Psoas muscle (tissue), 8 donors: ENCODE measurements around the gene RHOA. TPM values are rescaled to one million over a fixed set of nuclear protein-coding genes. Genes with fewer than 3 reads are reported as not detected.
"Not testable (repeated sequence)": the region's sequence is repeated elsewhere in the genome, so short reads cannot be mapped to it uniquely, and the experiment has no call there.

ENCODE experiments used
- ATAC-seq, 4 donors: fragments of 200-7000 bp; cut with Tn5 transposase; one replicate each; pipeline ENCODE4 v1.9.1; 2020; ENCODE audit warnings: moderate library complexity in 3 of 4, mild to moderate bottlenecking in 2 of 4
- DNase-seq, 2 donors: peaks; one replicate each; pipeline ENCODE4 v3.0.0-alpha.2; 2020
- H3K27ac ChIP-seq: fragments of 200-600 bp; one replicate; pipeline ENCODE4 v1.8.0; 2022
- H3K27me3 ChIP-seq, 3 donors: fragments of 200-600 bp in 1 of 3; one replicate each; pipeline versions ENCODE4 v1.6.1 to v1.8.0; 2013 to 2022; ENCODE audit warnings: low read length in 2 of 3, mild to moderate bottlenecking in 2 of 3, moderate library complexity in 1 of 3; ENCODE audit not compliant: insufficient read depth in 3 of 3
- H3K36me3 ChIP-seq, 2 donors: fragments of 200-600 bp in 1 of 2; one replicate each; pipeline versions ENCODE4 v1.6.1 to v1.8.0; 2013 to 2022; ENCODE audit warnings: low read depth in 1 of 2, mild to moderate bottlenecking in 1 of 2, moderate library complexity in 1 of 2; ENCODE audit not compliant: insufficient read depth in 1 of 2
- H3K4me1 ChIP-seq: fragments of 200-600 bp; one replicate; pipeline ENCODE4 v1.8.0; 2022
- H3K4me3 ChIP-seq: fragments of 200-600 bp; one replicate; pipeline ENCODE4 v1.8.0; 2022; ENCODE audit warnings: mild to moderate bottlenecking
- H3K9me3 ChIP-seq: fragments of 200-600 bp; one replicate; pipeline ENCODE4 v1.8.0; 2022
- CTCF ChIP-seq: fragments of 200-600 bp; IDR thresholded peaks from one replicate; pipeline ENCODE4 v1.8.0; 2022; ENCODE audit warnings: antibody characterized with exemption
- WGBS, 3 donors: extraction: QIAGEN DNeasy Blood & Tissue Kit; methylation state at CpG; one replicate each; pipeline versions ENCODE4 v1.1.6 to v1.1.7; 2013; 5-methylcytosine and 5-hydroxymethylcytosine counted together
- intact Hi-C, 2 donors: fragments of 100-400 bp; cut with DNase I; formaldehyde crosslinking; loops; one replicate each; pipeline versions ENCODE4 v1.11.0 to v1.14.2; 2022
- polyA plus RNA-seq, 3 donors: library from polyadenylated mRNA; stranded (reverse); fragments of 200-250 nt; gene quantifications; one replicate each; pipeline ENCODE4 v1.2.3, GENCODE V29; 2013
- total RNA-seq, 4 donors: library from RNA; stranded (reverse); fragmentation: NEBNext Ultra II Directional in 2 of 4; extraction: Animal tissue kit (Norgen Biotek cat#: 25700) in 2 of 4; gene quantifications; one replicate each; pipeline versions ENCODE4 v1.2.1 to v1.2.4, GENCODE V29; 2021 to 2023
- donor health status: healthy with polysubstance abuse.
- donor health status: DM: no; HTN: no; CAD: no; lungs with moderate emphysema.
- donor health status: Bipolar disorder and iron deficiency.
- donor health status: healthy.
- donor health status: DM: yes; HTN: yes; CAD: no.
- donor health status: DM: no; HTN: no; CAD: no.
- donor health status: DM: no; HTN: no; CAD: no.
- donor health status: DM: yes; HTN: yes; CAD: no.

Gene RHOA
- total and polyA plus RNA-seq, 7 donors, result 179 to 341 (median 281) TPM

- H3K36me3 ChIP-seq, result peaks cover 4 to 14% of the 10 kb centered on the region in 2 donors
- H3K9me3 ChIP-seq, result no peaks in the 10 kb centered on the region
- H3K27ac ChIP-seq, result peak overlapping the region; percentile 50
- peak in 1 of 4 donors; percentile 33 for ATAC-seq
- TF ChIP-seq CTCF, result no peak
- H3K4me3 ChIP-seq, result no peak overlapping the region
- no peak for DNase-seq
- H3K4me1 ChIP-seq, result peaks cover 7% of the 10 kb centered on the region
- no peaks in the 10 kb centered on the region for H3K27me3 ChIP-seq
- 29 to 58% (median 32%) methylated on average over 1 of the region's 1 CpG for WGBS, 3 donors
- intact Hi-C loops, result no loop called here
Measured at GRCh38 chr3:49351521-49352011, 60.2 kb downstream of the RHOA start.

- ATAC-seq (no peak), DNase-seq (no peak)
- Histone ChIP-seq H3K27ac (no peak overlapping the region), H3K27me3 (no peaks in the 10 kb centered on the region), H3K4me1 (peaks cover 7% of the 10 kb centered on the region), H3K4me3 (no peak overlapping the region), H3K9me3 (no peaks in the 10 kb centered on the region), H3K36me3 (no peaks in the 10 kb centered on the region)
- no peak for TF ChIP-seq CTCF
- 70 to 73% (median 71%) methylated on average over 3 of the region's 3 CpGs for WGBS, 3 donors
- intact Hi-C loops, result no loop called here
Measured at GRCh38 chr3:49349348-49350114, 62.2 kb downstream of the RHOA start.

GRCh38 chr3:49348361-49348760 is 63.4 kb downstream of the RHOA start:
- H3K36me3 ChIP-seq, H3K27me3 ChIP-seq, DNase-seq, ATAC-seq, H3K9me3 ChIP-seq, intact Hi-C loops, H3K4me3 ChIP-seq, H3K27ac ChIP-seq: not testable (repeated sequence)
- H3K4me1 ChIP-seq, result peaks cover 10% of the 10 kb centered on the region
- WGBS, 3 donors, result 93 to 97% (median 94%) methylated on average over 12 of the region's 12 CpGs

- H3K27me3 ChIP-seq, result no peaks in the 10 kb centered on the region
- H3K36me3 ChIP-seq, result no peaks in the 10 kb centered on the region
- H3K4me3 ChIP-seq, result no peak overlapping the region
- H3K27ac ChIP-seq, result peak overlapping the region; percentile 73
- peaks cover 10% of the 10 kb centered on the region for H3K4me1 ChIP-seq
- H3K9me3 ChIP-seq, result no peaks in the 10 kb centered on the region
- WGBS, 3 donors, result 62 to 72% (median 65%) methylated on average over 6 of the region's 6 CpGs
- ATAC-seq, result no peak
- DNase-seq, result no peak
- intact Hi-C loops, result loop anchor here in 1 of 2 donors (1.0 kb wide), 1 partner anchor 59 kb away; no protein-coding TSS in a partner anchor
- no peak for TF ChIP-seq CTCF
Measured at GRCh38 chr3:49346797-49347251, 65.0 kb downstream of the RHOA start.

- Histone ChIP-seq H3K36me3 (no peaks in the 10 kb centered on the region), H3K27ac (no peak overlapping the region), H3K4me1 (peaks cover 12% of the 10 kb centered on the region), H3K27me3 (no peaks in the 10 kb centered on the region), H3K9me3 (no peaks in the 10 kb centered on the region), H3K4me3 (no peak overlapping the region)
- 73 to 88% (median 76%) methylated on average over 3 of the region's 3 CpGs for WGBS, 3 donors
- no peak for DNase-seq
- ATAC-seq, result no peak
- no peak for TF ChIP-seq CTCF
- intact Hi-C loops, result loop anchor here (5.0 kb wide), 2 partner anchors 69 to 171 kb away; partner anchors contain the start of genes KLHDC8B (in 1 of the 2), RHOA (in 1 of the 2) and TCTA (in 1 of the 2)
Measured at GRCh38 chr3:49343163-49343562, 68.6 kb downstream of the RHOA start.
